ENCODE data around the gene COL6A3.

GRCh38 chr2:237307474-237307873, 106.5 kb downstream of the COL6A3 start:
- TF ChIP-seq CTCF (conservative IDR thresholded peaks at IDR 0.05) (no peak), ZFX (IDR thresholded peaks at IDR 0.05) (no peak)
